Measurements from ENCODE around the gene COL18A1. TPM values are rescaled to one million over a fixed set of nuclear protein-coding genes. Genes with fewer than 3 reads are reported as not detected.

COL18A1 gene
- total and polyA plus RNA-seq, 2 of the 8 experiments (the other 6 are each of a cell fraction or from before 2014, with no cell fraction given): 145 to 201 TPM

DNA sequence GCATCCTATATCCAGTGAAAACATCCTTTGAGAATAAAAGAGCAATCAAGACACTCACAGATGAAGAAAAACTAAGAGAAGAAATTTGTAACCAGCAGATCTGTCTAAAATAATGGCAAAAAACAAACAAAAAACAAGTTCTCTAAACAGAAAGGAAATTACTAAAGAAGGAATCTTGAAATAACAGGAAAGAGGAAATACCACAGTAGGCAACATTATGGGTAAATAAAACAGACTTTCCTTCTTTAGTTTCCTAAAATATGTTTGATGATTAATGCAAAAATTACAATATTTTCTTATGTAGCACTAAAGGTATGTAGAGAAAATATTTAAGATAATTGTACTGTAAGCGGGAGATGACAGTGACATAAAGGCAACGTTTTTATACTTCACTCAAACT, 113.8 kb downstream of the COL18A1 start:
- H4K8ac ChIP-seq (ENCODE audit: extremely low read depth, insufficient read depth, low read length): no peak overlapping the region
- H3K36me3 ChIP-seq (ENCODE audit: control insufficient read depth in 2 of 4, insufficient read depth in 4 of 4, low read length in 3 of 4): peaks cover 0 to 35% (median 17%) of the 10 kb centered on the region in 4 experiments; a peak in 4 of 8 replicates
- no peak overlapping the region for H2AFZ ChIP-seq (ENCODE audit: low read length)
- 82% methylated on average over 2 of the region's 2 CpGs; no CpG with 5 or more reads in 1 of the 2 experiments for WGBS, 2 experiments (ENCODE audit: extremely low coverage in 1 of 2, insufficient coverage in 1 of 2, insufficient read length in 1 of 2, insufficient replicate concordance in 2 of 2, low coverage in 1 of 2, low lambda C conversion rate in 2 of 2, missing lambda C conversion rate in 1 of 2)
- H2AK5ac ChIP-seq (ENCODE audit: low read depth, low read length): no peak overlapping the region
- no peaks in the 10 kb centered on the region for H3K4me1 ChIP-seq (replicated peaks in 1 of 4; ENCODE audit: control insufficient read depth in 3 of 4, insufficient read depth in 4 of 4, low read length in 3 of 4)
- H2BK15ac ChIP-seq (ENCODE audit: low read length): no peak overlapping the region
- no peak overlapping the region for H3K27ac ChIP-seq (ENCODE audit: low read depth, low read length)
- H2BK120ac ChIP-seq (replicated peaks; ENCODE audit: low read depth, low read length): no peak overlapping the region
- H4K91ac ChIP-seq (replicated peaks; ENCODE audit: insufficient read length, low read length): no peak overlapping the region
- TF ChIP-seq TBP (IDR thresholded peaks at IDR 0.05; ENCODE audit: low read depth, low read length): no peak
- TF ChIP-seq EGR1 (IDR thresholded peaks at IDR 0.05; ENCODE audit: borderline replicate concordance, low read depth, low read length): no peak
- TF ChIP-seq SIN3A (conservative IDR thresholded peaks at IDR 0.05 in 1 of 2, IDR thresholded peaks at IDR 0.05 in 1 of 2; ENCODE audit: low read depth in 1 of 2, low read length in 2 of 2): no peak
- TF ChIP-seq SUZ12 (IDR thresholded peaks at IDR 0.05; ENCODE audit: low read length): no peak
- no peak for TF ChIP-seq CHD1 (IDR thresholded peaks at IDR 0.05; ENCODE audit: low read depth, low read length)
- TF ChIP-seq YY1 (IDR thresholded peaks at IDR 0.05; ENCODE audit: low read depth, low read length): no peak
- no peak for TF ChIP-seq KDM1A (IDR thresholded peaks at IDR 0.05; ENCODE audit: borderline replicate concordance, low read length)
- TF ChIP-seq HDAC2 (IDR thresholded peaks at IDR 0.05; ENCODE audit: borderline replicate concordance in 1 of 2, low read depth in 2 of 2, low read length in 2 of 2): no peak
- no peak for TF ChIP-seq GTF2F1 (IDR thresholded peaks at IDR 0.05; ENCODE audit: borderline replicate concordance, low read depth, low read length)
- FAIRE-seq (no peak), DNase-seq (ENCODE audit: low read depth in 1 of 2, low spot score in 2 of 2) (no peak)
- no peak overlapping the region for H3K56ac ChIP-seq (replicated peaks; ENCODE audit: insufficient read length, low read depth, low read length)
- H2BK12ac ChIP-seq (ENCODE audit: low read depth, low read length): no peak overlapping the region
- H3K9me3 ChIP-seq (ENCODE audit: insufficient read depth in 2 of 2, low read depth in 1 of 2, low read length in 1 of 2): peaks cover 0 to 22% of the 10 kb centered on the region in 2 experiments
- no peaks in the 10 kb centered on the region for H3K79me2 ChIP-seq (ENCODE audit: control insufficient read depth in 1 of 2, insufficient read depth in 2 of 2, low read length in 2 of 2)
- H2BK20ac ChIP-seq (ENCODE audit: low read length): no peak overlapping the region
- ChIA-PET CTCF (ENCODE audit: partially characterized antibody) (interaction anchor here (1.3 kb wide), 1 partner anchor 210 kb away, joined by 4 read pairs; no protein-coding TSS in a partner anchor), POLR2A (ENCODE audit: partially characterized antibody) (interaction anchor here (1.1 to 2.5 kb wide), 2 partner anchors 13 to 14 kb away, joined by 3 to 11 read pairs; no protein-coding TSS in a partner anchor)
- no peaks in the 10 kb centered on the region; the same call in 1 of the 2 replicates for H3K23me2 ChIP-seq (ENCODE audit: low read depth, low read length)
- H3K23ac ChIP-seq (ENCODE audit: insufficient read length): no peak overlapping the region
- no peak overlapping the region for H3K4me3 ChIP-seq (ENCODE audit: extremely low read depth in 1 of 4, insufficient read depth in 2 of 4, low read depth in 3 of 4, low read length in 4 of 4)
- H4K5ac ChIP-seq (ENCODE audit: insufficient read length, low read depth, low read length): no peak overlapping the region
- no peaks in the 10 kb centered on the region for H3K79me1 ChIP-seq (ENCODE audit: low read depth, low read length)
- no peak overlapping the region for H2BK5ac ChIP-seq (ENCODE audit: low read depth, low read length)
- no peaks in the 10 kb centered on the region for H3K27me3 ChIP-seq (replicated peaks in 1 of 4; ENCODE audit: control insufficient read depth in 3 of 4, extremely low read depth in 1 of 4, insufficient read depth in 3 of 4, low read length in 3 of 4)
- no peak overlapping the region for H3K9ac ChIP-seq (replicated peaks in 1 of 4; ENCODE audit: extremely low read depth in 1 of 4, low read depth in 3 of 4, low read length in 3 of 4)
- peaks cover 3 to 9% of the 10 kb centered on the region in 2 experiments for H4K20me1 ChIP-seq (replicated peaks in 1 of 2; ENCODE audit: control insufficient read depth in 1 of 2, insufficient read depth in 2 of 2, low read length in 2 of 2)
- H3K4me2 ChIP-seq (ENCODE audit: insufficient read depth in 1 of 2, low read depth in 2 of 2, low read length in 2 of 2): no peak overlapping the region
- H3K4ac ChIP-seq (replicated peaks; ENCODE audit: insufficient read length, low read depth, low read length): no peak overlapping the region
- no peak overlapping the region for H3K14ac ChIP-seq (ENCODE audit: insufficient read length)
- no peak overlapping the region for H3K18ac ChIP-seq (ENCODE audit: extremely low read depth, low read length)

Measured in H1 (cell line).